HG03342 (cell line): ENCODE data around the gene BAIAP2.

ENCODE experiments used
- ATAC-seq: cut with Tn5 transposase; IDR thresholded peaks from one replicate; pipeline ENCODE4 v1.9.1; 2021; ENCODE audit warnings: mild to moderate bottlenecking, moderate library complexity; ENCODE audit not compliant: unreplicated experiment

Gene BAIAP2

GRCh38 chr17:81102869-81103268 is 67.9 kb downstream of the BAIAP2 start:
- ATAC-seq, result no peak

- no peak for ATAC-seq
Observed at GRCh38 chr17:81103379-81103778, 68.4 kb downstream of the BAIAP2 start.

- ATAC-seq, result no peak
Observed at GRCh38 chr17:81106716-81107115, 71.8 kb downstream of the BAIAP2 start.

GRCh38 chr17:81108220-81108619 is 73.3 kb downstream of the BAIAP2 start:
- no peak for ATAC-seq

GRCh38 chr17:81109957-81110356 is 75.0 kb downstream of the BAIAP2 start:
- no peak for ATAC-seq

- no peak for ATAC-seq
Observed at GRCh38 chr17:81110488-81111040, 75.6 kb downstream of the BAIAP2 start.

- ATAC-seq, result no peak
Observed at GRCh38 chr17:81111066-81111465, 76.1 kb downstream of the BAIAP2 start.

GRCh38 chr17:81112450-81112849 is 77.5 kb downstream of the BAIAP2 start:
- ATAC-seq, result no peak

- no peak for ATAC-seq
Observed at GRCh38 chr17:81113158-81113724, 78.3 kb downstream of the BAIAP2 start.

- ATAC-seq, result no peak
Observed at GRCh38 chr17:81114351-81115093, 79.6 kb downstream of the BAIAP2 start.

GRCh38 chr17:81115219-81115618 is 80.3 kb downstream of the BAIAP2 start:
- ATAC-seq, result no peak

- ATAC-seq, result no peak
Observed at GRCh38 chr17:81115749-81116464, 81.0 kb downstream of the BAIAP2 start.

- ATAC-seq, result no peak
Observed at GRCh38 chr17:81116704-81117103, 81.8 kb downstream of the BAIAP2 start.

- ATAC-seq, result no peak
Observed at GRCh38 chr17:81117672-81118198, 82.8 kb downstream of the BAIAP2 start.

- ATAC-seq, result no peak
Observed at GRCh38 chr17:81118308-81119221, 83.6 kb downstream of the BAIAP2 start.

GRCh38 chr17:81119223-81120148 is 84.5 kb downstream of the BAIAP2 start:
- no peak for ATAC-seq

- no peak for ATAC-seq
Observed at GRCh38 chr17:81120149-81120484, 85.2 kb downstream of the BAIAP2 start.

GRCh38 chr17:81120695-81121621 is 86.0 kb downstream of the BAIAP2 start:
- no peak for ATAC-seq
